ENCODE results near the gene OST4.

DNA sequence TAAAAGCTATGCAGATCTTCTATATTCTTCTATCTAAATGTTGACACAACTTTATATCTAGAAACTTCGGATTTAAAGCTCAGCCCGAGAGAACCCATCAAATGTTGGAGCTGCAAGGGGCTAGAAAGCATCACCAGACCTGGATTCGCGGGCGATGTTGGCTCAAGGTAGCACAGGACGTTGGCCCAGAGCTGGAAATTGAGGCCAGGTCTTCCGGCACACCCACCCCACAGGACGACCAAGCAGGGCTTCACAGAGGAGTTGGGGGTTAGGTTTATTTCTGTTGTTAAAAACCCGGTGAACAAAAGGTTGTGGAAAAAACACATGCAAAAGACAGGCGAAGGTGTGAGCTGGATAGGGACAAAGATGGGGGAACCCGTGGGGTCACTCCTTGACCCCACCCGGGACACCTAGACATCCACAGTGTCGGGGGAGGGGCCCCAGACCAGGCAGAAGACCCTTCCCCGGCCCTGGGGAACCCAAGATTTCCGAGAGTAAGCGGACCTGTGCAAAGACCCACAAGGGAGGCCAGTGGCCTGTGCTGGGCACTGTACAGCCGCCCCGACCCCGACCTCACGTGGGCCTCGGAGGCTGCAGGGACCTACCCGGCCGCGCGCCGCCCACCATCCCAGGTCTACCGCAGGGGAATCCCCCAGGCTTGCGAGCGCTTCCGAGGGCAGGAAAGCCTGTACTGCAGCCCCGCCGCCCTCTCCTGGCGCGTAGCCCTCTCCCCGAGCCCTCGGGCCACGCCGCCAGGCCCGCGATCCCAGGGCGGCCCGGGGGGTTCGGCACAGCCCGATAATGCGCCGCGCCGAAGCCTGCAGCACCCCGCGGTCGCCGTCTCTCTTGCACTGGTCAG, 21.8 kb downstream of the OST4 start:
- TF ChIP-seq, protein P1, sequence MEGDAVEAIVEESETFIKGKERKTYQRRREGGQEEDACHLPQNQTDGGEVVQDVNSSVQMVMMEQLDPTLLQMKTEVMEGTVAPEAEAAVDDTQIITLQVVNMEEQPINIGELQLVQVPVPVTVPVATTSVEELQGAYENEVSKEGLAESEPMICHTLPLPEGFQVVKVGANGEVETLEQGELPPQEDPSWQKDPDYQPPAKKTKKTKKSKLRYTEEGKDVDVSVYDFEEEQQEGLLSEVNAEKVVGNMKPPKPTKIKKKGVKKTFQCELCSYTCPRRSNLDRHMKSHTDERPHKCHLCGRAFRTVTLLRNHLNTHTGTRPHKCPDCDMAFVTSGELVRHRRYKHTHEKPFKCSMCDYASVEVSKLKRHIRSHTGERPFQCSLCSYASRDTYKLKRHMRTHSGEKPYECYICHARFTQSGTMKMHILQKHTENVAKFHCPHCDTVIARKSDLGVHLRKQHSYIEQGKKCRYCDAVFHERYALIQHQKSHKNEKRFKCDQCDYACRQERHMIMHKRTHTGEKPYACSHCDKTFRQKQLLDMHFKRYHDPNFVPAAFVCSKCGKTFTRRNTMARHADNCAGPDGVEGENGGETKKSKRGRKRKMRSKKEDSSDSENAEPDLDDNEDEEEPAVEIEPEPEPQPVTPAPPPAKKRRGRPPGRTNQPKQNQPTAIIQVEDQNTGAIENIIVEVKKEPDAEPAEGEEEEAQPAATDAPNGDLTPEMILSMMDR (optimal IDR thresholded peaks at IDR 0.05 in 1 of 3, IDR thresholded peaks at IDR 0.05 in 1 of 3, conservative IDR thresholded peaks at IDR 0.05 in 1 of 3; ENCODE audit: extremely low read depth in 1 of 3, insufficient read depth in 2 of 3, low read length in 3 of 3), result no peak
- no peak for TF ChIP-seq EZH2 (IDR thresholded peaks at IDR 0.05; ENCODE audit: low read length)
